Sigmoid colon (tissue), 7 donors: Measurements from ENCODE around the gene LRP8. TPM values are rescaled to one million over a fixed set of nuclear protein-coding genes. Genes with fewer than 3 reads are reported as not detected.

ENCODE experiments used
- DNase-seq: peaks from one replicate; pipeline ENCODE4 v3.0.0-alpha.2; 2019
- H3K27ac ChIP-seq, 4 donors: fragments of 200-600 bp; sonication (generic); one replicate each; pipeline ENCODE4 v1.5.1; 2016 to 2019; ENCODE audit warnings: mild to moderate bottlenecking in 1 of 4
- H3K27me3 ChIP-seq, 3 donors: fragments of 200-600 bp; sonication (generic); one replicate each; pipeline ENCODE4 v1.5.1; 2019; ENCODE audit warnings: mild to moderate bottlenecking in 1 of 3
- H3K36me3 ChIP-seq, 4 donors: fragments of 200-600 bp; sonication (generic); one replicate each; pipeline ENCODE4 v1.5.1; 2016 to 2019
- H3K4me1 ChIP-seq, 4 donors: fragments of 200-600 bp; sonication (generic); one replicate each; pipeline ENCODE4 v1.5.1; 2017 to 2019
- H3K4me3 ChIP-seq, 4 donors: fragments of 200-600 bp; sonication (generic); one replicate each; pipeline ENCODE4 v1.5.1; 2017 to 2019; ENCODE audit warnings: mild to moderate bottlenecking in 2 of 4, moderate library complexity in 1 of 4
- H3K9me3 ChIP-seq, 4 donors: fragments of 200-600 bp in 3 of 4; sonication (generic) in 3 of 4; one replicate each; pipeline versions ENCODE4 v1.5.1 to v1.6.1; 2013 to 2019
- EP300 ChIP-seq, 4 donors: sonication (generic); formaldehyde crosslinking; IDR thresholded peaks; one replicate each; pipeline ENCODE4 v1.6.1; 2017; ENCODE audit warnings: antibody characterized with exemption in 4 of 4
- POLR2A ChIP-seq, 2 donors: fragments of 450-650 bp; IDR thresholded peaks; one replicate each; pipeline ENCODE4 v1.6.1; 2016; ENCODE audit warnings: antibody characterized with exemption in 2 of 2, mild to moderate bottlenecking in 2 of 2, moderate library complexity in 2 of 2
- POLR2AphosphoS5 ChIP-seq, 4 donors: sonication (generic); formaldehyde crosslinking; IDR thresholded peaks; one replicate each; pipeline ENCODE4 v1.6.1; 2017; ENCODE audit warnings: antibody characterized with exemption in 4 of 4
- WGBS, 2 donors: extraction: QIAGEN DNeasy Blood & Tissue Kit; methylation state at CpG; one replicate each; pipeline ENCODE4 v1.1.7; 2013; 5-methylcytosine and 5-hydroxymethylcytosine counted together
- intact Hi-C: fragments of 100-400 bp; cut with DNase I; formaldehyde crosslinking; loops from one replicate; pipeline ENCODE4 v1.15.1; 2023
- polyA plus RNA-seq, 3 donors: library from polyadenylated mRNA; stranded (reverse); fragments of 200-250 nt; gene quantifications; one replicate each; pipeline ENCODE4 v1.2.3, GENCODE V29; 2013
- total RNA-seq, 4 donors: library from RNA; depleted of rRNA; stranded (reverse); fragments of >200 nt; gene quantifications; one replicate each; pipeline ENCODE4 v1.1.0, GENCODE V29; 2016
- TF ChIP-seq, protein P1 (sequence below), 4 experiments: fragments of 450-650 bp in 3 of 4; fragments of 200-600 bp in 1 of 4; IDR thresholded peaks; one replicate each; pipeline ENCODE4 v1.5.1; 2016 to 2019; ENCODE audit warnings: antibody characterized with exemption in 4 of 4, mild to moderate bottlenecking in 3 of 4, moderate library complexity in 2 of 4
- donor health status: healthy with polysubstance abuse.
- donor health status: Bipolar disorder and iron deficiency.
- donor health status: healthy.

The LRP8 gene
- total and polyA plus RNA-seq, 7 donors, result 0.69 to 7.8 (median 1.2) TPM

DNA sequence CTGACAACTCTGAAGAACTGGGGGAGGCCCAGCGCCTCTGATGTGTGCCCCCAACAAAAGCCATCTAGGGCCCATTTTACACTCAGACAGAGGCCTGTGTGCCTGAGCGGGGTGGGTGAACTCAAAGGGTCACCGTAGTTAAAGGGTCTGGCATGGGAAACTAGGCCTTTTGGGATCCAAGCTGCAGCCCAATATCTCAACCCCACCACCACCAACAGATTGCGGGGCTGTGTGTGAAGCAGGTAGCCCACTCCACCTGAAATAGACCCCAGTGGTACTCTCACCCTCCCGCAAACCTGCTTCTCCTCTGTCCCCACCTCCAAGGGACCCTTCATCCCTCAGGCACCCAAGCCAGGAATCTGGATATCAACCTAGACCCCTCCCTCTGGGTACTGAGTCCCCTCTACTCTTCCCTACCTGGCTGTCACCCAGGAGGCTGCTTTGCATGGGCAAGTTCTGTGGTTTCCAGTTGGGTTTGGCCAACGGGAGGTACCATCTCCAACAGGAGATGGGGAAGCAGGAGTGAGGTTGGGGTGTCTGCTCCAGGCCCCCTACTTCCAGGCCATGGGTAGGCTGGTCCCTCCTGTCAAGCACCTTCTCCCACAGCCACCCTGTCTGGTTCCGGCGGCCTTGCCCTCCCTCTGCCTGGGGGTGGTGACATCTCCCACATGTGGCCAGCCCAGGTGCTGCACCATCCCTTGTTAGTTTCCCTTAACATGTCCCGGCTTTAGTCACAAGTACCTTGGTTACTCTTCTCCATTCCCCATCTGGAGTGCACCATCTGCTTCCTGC is 35.2 kb upstream of the LRP8 start:
- H3K36me3 ChIP-seq, result no peaks in the 10 kb centered on the region
- no peak overlapping the region for H3K4me3 ChIP-seq
- H3K27me3 ChIP-seq, result no peaks in the 10 kb centered on the region
- WGBS, 2 donors, result 81 to 83% methylated on average over 9 of the region's 9 CpGs
- no peaks in the 10 kb centered on the region for H3K4me1 ChIP-seq
- no peak overlapping the region for H3K27ac ChIP-seq
- intact Hi-C loops, result no loop called here
- no peaks in the 10 kb centered on the region for H3K9me3 ChIP-seq
- no peak for DNase-seq
- no peak for TF ChIP-seq POLR2AphosphoS5 (IDR thresholded peaks at IDR 0.05)
- no peak for TF ChIP-seq POLR2A (IDR thresholded peaks at IDR 0.05)
- TF ChIP-seq EP300 (IDR thresholded peaks at IDR 0.05), result no peak
- TF ChIP-seq, protein P1, sequence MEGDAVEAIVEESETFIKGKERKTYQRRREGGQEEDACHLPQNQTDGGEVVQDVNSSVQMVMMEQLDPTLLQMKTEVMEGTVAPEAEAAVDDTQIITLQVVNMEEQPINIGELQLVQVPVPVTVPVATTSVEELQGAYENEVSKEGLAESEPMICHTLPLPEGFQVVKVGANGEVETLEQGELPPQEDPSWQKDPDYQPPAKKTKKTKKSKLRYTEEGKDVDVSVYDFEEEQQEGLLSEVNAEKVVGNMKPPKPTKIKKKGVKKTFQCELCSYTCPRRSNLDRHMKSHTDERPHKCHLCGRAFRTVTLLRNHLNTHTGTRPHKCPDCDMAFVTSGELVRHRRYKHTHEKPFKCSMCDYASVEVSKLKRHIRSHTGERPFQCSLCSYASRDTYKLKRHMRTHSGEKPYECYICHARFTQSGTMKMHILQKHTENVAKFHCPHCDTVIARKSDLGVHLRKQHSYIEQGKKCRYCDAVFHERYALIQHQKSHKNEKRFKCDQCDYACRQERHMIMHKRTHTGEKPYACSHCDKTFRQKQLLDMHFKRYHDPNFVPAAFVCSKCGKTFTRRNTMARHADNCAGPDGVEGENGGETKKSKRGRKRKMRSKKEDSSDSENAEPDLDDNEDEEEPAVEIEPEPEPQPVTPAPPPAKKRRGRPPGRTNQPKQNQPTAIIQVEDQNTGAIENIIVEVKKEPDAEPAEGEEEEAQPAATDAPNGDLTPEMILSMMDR (IDR thresholded peaks at IDR 0.05), result no peak

DNA sequence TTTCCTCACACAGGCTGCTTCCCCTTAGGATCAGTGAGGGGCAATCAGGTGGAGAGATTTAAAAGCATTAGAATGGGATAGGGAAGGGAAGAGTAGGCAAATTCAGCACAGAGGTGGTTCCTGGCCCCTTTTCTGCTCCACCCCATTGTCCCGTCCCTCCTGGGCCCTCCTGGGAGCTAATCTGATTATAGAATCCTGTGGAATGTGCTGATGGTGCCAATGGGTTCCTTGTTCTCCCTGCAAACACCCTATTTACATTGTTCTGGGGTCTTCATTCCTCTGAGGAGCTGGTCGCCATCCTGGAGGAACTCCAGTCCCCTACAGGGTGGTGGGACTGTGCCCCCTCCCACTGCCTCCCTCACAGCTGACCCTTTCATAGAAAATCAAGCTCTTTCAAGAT is 34.4 kb upstream of the LRP8 start:
- no peak for TF ChIP-seq POLR2A (IDR thresholded peaks at IDR 0.05)
- TF ChIP-seq POLR2AphosphoS5 (IDR thresholded peaks at IDR 0.05), result no peak
- TF ChIP-seq, protein P1 (IDR thresholded peaks at IDR 0.05), result no peak
- no peak for TF ChIP-seq EP300 (IDR thresholded peaks at IDR 0.05)
- Histone ChIP-seq H3K4me3 (no peak overlapping the region), H3K4me1 (no peaks in the 10 kb centered on the region), H3K36me3 (no peaks in the 10 kb centered on the region), H3K9me3 (no peaks in the 10 kb centered on the region), H3K27me3 (no peaks in the 10 kb centered on the region), H3K27ac (no peak overlapping the region)
- DNase-seq, result no peak
- intact Hi-C loops, result no loop called here
- WGBS, 2 donors, result 85 to 87% methylated on average over 2 of the region's 2 CpGs

DNA sequence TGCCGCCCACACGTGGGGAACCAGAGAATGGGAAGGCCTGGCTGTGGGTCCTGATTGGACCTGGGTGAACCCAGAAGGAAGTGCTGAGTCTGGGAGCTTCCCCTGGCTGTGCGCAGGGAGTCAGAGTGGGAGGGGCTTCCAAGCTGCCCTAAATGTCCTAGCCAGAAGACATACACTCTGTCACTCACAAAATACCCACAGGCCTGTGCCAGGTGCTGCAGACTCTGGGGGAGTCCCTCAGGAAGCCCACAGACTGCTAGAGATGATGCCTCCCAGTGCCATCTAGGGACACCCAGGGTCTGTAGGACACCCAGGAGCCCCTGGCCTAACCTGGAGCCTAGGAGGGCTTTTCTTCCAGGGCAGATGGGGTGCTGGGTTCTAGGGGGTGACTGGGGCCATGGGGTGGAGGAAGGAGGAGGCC is 33.7 kb upstream of the LRP8 start:
- peak; percentile 41 for DNase-seq
- 85% methylated on average over 3 of the region's 3 CpGs for WGBS, 2 donors

DNA sequence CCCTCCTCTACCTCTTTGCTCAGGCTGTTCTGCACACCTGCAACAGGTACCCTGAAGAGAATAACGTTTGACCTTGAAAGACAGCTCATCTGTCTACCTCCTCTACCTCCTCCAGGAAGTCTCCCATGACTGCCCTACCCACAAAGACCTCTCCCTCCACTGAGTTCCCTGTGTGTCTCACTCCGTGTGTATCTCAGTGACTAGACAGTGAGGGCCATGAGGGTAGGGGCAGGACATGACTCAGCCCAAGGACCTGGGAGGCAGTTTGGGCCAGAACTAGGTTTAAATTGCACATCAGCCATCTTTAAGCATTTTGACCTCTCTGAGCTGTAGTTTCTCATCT is 32.0 kb upstream of the LRP8 start:
- peaks cover 0 to 5% (median 3%) of the 10 kb centered on the region in 4 donors for H3K9me3 ChIP-seq
- H3K36me3 ChIP-seq, result no peaks in the 10 kb centered on the region
- DNase-seq, result no peak
- H3K4me3 ChIP-seq, result no peak overlapping the region
- intact Hi-C loops, result no loop called here
- no peak overlapping the region for H3K27ac ChIP-seq
- 53 to 68% methylated on average over 2 of the region's 2 CpGs for WGBS, 2 donors
- no peaks in the 10 kb centered on the region for H3K4me1 ChIP-seq
- no peaks in the 10 kb centered on the region for H3K27me3 ChIP-seq
- TF ChIP-seq POLR2A (IDR thresholded peaks at IDR 0.05) (no peak), POLR2AphosphoS5 (IDR thresholded peaks at IDR 0.05) (no peak), EP300 (IDR thresholded peaks at IDR 0.05) (no peak)
- TF ChIP-seq, protein P1 (IDR thresholded peaks at IDR 0.05), result no peak

More for the DNA sequence above, 33.7 kb upstream of the LRP8 start:
- TF ChIP-seq, protein P1 (IDR thresholded peaks at IDR 0.05), result no peak
- TF ChIP-seq POLR2A (IDR thresholded peaks at IDR 0.05) (no peak), POLR2AphosphoS5 (IDR thresholded peaks at IDR 0.05) (no peak), EP300 (IDR thresholded peaks at IDR 0.05) (no peak)
- Histone ChIP-seq H3K27me3 (no peaks in the 10 kb centered on the region), H3K27ac (no peak overlapping the region), H3K4me1 (no peaks in the 10 kb centered on the region), H3K9me3 (peaks cover 0 to 5% (median under 1%) of the 10 kb centered on the region in 4 donors), H3K4me3 (no peak overlapping the region), H3K36me3 (no peaks in the 10 kb centered on the region)
- intact Hi-C loops, result no loop called here
